GM15510 (cell line): ENCODE results near the gene AMBRA1.

ENCODE experiments used
- POLR2A ChIP-seq: IDR thresholded peaks from 3 replicates; pipeline ENCODE4 v1.6.1; 2011; ENCODE audit warnings: borderline replicate concordance; ENCODE audit not compliant: insufficient read length; ENCODE audit errors: extremely low read depth

The AMBRA1 gene

DNA sequence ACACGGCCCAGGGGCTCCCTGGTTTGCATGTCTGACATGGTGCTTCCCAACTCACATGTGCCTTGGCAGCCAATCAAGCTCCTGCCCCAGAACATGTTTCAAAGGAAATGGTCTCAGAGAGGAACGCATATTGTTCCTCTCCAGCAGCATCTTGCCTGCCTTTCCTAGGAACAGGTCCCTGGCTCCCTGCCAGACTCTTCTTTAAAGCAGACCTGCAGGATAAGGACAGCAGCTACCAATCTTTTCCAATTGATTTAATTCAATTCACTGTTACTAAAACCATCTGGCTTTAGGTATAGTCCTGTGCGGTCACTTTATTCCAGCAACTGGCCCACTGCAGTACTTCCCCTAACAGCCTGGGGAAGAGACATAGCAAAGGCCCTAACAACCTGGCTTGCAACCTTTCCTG, 79.9 kb downstream of the AMBRA1 start:
- TF ChIP-seq POLR2A = no peak

DNA sequence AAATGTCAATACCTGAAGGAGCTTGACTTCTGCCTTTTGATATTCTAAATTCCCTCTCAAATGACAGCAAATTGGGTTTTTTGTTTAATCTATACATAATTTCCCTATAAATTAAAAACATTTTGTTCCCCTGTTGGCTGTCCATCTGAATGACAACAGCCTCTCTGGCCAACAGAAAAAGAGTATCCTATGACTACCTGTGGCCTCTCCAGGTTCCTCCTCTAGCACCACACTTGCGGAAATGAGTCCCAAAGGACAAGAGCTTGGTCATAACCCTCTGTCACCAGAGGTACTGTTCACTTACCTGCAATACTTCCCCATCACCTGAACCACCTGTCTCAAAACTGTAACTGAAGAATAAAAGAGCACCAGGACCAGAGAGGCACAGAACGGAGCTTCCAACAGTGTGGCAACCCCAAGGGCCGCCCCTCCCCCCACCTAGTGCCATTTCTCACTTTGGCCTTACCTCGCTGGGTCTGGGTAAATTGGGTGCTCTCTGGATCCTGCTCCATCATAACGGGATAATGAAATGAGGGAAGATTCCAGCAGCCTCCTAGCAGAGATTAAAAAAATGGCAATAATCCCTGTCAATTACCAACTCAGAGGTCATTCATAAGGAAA, 81.5 kb downstream of the AMBRA1 start:
- no peak for TF ChIP-seq POLR2A

GRCh38 chr11:46511342-46511741, 82.5 kb downstream of the AMBRA1 start:
- TF ChIP-seq POLR2A = no peak

DNA sequence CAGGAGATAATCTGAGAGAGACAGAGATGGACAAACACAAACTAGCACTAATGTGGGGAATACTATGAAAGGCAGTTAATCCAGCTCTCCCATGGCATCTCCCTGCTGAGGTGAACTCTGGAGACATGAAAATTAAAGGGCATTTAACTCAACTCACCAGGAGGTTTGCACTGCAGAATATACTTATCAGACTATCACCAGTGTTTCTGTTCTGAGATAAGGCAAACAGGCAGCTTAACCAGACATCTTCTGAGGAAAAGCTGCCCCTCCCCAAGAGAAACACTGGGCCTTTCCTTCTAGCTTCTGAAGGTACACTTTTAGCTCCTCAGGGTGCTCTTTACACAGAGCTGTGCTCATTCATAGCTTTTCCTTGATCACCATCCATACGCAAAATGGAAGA, 85.5 kb downstream of the AMBRA1 start:
- no peak for TF ChIP-seq POLR2A

DNA sequence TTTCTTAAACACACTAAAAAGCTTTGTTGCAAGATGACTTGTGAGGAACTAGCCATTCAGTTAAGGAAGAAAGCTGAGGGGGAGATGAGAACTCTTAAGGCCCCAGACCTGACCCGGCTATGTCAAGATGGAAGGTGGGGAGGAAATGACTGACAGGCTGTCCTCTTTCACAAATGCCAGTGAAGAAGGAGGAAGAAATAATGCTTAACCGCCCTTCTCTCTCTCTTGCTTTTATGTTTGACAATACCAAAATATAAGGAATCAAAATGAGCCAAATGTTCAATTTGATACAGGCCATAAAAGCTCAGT, 87.4 kb downstream of the AMBRA1 start:
- TF ChIP-seq POLR2A = no peak

DNA sequence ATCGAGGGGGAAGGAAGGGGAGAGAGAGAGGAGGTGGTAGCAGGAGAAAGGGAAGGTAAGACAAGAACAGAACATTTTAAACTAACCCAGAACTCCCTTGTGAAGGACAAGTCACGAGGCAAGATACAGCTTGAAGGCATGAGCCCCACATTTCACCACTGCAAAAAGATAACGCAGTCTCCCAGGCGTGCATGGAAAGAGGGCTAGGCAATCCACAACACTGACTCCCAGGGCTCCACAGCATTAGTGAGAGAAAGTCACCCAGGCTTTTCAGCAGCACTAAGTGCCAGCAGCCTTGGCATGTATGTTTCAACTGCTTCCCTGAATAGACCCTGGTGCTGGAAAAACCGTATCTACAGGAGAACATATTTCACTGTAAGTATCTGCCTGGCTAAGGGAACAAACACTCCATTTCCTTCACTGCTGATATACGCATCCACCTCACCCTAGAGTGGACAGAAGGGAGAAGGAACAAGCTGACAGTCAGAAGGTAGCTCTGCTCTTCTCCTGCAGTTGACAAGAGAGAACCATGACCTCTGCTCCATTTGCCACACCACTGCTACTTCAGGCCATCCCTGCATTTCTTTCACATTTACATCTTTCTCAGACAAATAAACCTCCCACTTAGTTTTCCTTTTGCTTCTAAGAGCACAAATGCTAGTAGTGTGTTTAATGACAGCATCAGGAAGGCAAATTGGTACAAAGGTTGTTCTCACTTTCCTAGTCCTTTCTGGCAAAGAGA, 87.9 kb downstream of the AMBRA1 start:
- no peak for TF ChIP-seq POLR2A

DNA sequence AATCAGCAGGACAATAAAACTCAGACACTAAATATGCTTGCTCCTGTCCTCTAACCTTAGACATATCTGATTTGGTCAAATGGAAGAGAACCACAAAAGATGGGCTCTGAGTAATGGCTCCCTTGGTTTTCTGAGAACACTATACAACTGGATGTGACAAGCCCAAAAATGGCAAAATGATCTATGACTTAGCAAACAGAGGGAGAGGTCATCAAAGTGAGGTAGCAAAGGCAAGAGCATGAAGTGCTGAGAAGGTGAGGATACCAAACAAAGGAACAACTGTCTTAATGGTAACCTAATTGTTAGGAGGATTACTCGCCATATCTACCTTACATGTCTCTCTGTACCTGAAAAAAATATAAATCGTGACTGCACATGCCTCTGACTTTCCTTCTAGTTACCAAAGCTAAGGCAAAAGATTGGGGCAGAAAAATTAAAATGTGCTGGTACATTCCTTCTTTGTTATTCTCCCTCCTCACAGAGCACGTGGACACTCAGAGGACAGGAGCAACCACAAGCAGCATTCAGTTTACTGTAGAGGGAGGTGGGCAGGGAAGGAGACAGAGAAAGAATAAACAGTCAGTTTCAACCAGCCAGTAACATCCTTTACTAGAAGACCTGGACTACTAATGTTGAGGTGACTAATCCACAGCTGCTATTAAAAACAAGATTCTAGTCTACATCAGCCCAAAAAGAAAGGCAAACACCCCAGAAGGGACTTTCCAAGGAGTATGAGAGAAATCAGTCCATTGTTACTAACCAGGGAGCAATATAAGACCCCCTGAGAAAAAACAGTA, 88.8 kb downstream of the AMBRA1 start:
- TF ChIP-seq POLR2A = no peak

DNA sequence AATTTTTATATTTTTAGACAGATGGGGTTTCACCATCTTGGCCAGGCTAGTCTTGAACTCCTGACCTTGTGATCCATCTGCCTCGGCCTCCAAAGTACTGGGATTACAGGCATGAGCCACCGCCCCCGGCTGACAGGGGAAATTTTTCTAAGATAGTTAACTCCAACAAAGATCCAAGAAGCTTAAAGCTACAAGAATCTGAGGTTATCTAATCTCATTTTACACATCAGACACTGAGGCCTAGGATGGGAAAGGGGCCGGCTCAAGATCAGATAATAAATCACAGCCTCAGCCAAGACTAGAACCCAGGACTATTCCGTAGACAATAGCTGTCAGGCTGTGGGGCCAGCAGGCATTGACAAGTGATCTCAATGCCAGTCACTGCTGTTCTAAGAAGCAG, 94.0 kb downstream of the AMBRA1 start:
- TF ChIP-seq POLR2A = no peak

DNA sequence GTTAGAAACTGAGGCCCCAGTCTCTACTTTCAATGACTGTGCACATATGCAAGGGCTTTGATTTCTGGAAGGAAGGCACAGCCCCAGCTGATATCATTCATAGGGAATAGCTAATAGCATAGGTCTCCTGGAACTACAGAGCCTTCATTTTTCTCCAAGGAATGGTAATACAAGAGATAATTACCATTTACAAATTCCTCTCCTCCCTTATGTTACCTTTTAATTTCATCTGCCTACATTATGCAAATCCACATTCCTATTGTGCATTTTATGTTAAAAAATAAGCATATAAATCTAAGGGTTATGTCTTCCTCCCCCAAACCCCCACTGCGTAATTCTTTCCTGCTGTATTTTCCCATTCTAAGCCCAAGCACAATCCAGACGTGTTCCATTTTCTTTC, 94.9 kb downstream of the AMBRA1 start:
- no peak for TF ChIP-seq POLR2A

DNA sequence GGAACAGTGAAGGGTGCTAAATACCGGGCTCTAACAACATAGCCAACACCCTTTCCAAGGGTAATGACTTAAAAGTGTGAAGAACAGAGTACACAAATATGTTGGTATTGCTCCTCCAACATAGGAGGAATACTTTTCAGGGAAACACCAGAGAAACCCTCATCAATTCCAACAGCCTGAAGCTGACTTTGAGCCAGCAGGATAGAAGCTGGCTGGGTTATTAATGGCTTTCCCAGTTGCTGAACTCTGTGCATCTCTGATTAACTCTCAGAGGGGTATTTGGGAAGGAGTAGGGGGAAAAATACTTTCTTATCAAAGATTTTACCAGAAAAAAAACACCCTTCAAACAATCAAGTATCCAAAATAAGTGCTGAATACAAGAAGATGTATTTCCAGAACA, 95.6 kb downstream of the AMBRA1 start:
- no peak for TF ChIP-seq POLR2A

- no peak for TF ChIP-seq POLR2A
These were observed 96.3 kb downstream of the AMBRA1 start for GRCh38 chr11:46497498-46497897.

- TF ChIP-seq POLR2A = no peak
These were observed 100.0 kb downstream of the AMBRA1 start for GRCh38 chr11:46493791-46494190.

DNA sequence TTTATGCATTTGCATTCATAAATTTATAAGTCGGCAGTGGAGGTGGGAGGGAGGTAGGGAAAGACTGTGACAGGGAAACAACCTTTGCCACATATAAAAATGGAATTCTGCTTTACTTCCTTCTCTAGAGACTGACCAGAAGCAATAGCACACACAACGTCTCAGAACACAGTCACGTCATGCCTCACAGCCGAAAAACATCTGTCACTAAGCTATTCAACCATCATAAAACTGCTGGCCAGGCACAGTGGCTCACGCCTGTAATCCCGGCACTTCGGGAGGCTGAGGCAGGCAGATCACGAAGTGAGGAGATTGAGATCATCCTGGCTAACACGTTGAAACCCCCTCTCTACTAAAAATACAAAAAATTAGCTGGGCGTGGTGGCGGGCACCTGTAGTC, 101.3 kb downstream of the AMBRA1 start:
- no peak for TF ChIP-seq POLR2A

GRCh38 chr11:46491661-46492330, 102.0 kb downstream of the AMBRA1 start:
- TF ChIP-seq POLR2A = no peak

DNA sequence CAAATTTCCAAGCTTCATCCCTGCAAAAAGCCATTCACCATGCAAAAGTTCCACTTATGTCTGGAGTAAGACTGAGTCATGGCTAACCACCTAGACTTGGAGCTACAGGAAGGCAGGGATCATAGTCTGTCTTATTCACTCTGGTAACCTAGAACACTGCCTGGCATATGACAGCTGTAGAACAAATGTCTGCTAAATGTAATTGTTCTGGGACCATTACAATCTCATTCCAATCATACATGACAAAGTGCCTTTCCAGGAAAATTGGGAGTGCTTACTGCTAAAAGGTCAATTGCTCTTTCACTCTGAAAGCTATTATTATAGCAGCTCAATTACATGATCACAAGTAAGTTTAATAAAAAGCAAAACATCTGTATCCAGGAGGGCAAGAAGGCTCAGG, 103.2 kb downstream of the AMBRA1 start:
- no peak for TF ChIP-seq POLR2A
